RWPE1 (cell line): ENCODE results near the gene SELPLG.

ENCODE experiments used
- CTCF ChIA-PET: fragments of 350-600 bp; sonication (Branson Sonifier 250); formaldehyde crosslinking; extraction: SDS; loops from one replicate; lab custom pipeline; 2021; lab: Yijun Ruan, JAX
- POLR2A ChIA-PET: fragments of 400-600 bp; formaldehyde crosslinking; extraction: SDS; loops from one replicate; lab custom pipeline; 2020; ENCODE audit warnings: antibody characterized with exemption; ENCODE audit not compliant: low non-redundant PET; lab: Yijun Ruan, JAX
- DNase-seq: peaks from one replicate; pipeline ENCODE4 v3.0.0; 2012; ENCODE audit warnings: low spot score
- H3K27ac ChIP-seq: fragments of 450-650 bp; 2 replicates; pipeline ENCODE4 v1.5.1; 2017
- CTCF ChIP-seq: fragments of 450-650 bp; conservative IDR thresholded peaks from 2 replicates; pipeline ENCODE4 v1.5.1; 2017; ENCODE audit warnings: low read depth, mild to moderate bottlenecking

The SELPLG gene

GRCh38 chr12:108586306-108586705, 47.4 kb downstream of the SELPLG start:
- no peak overlapping the region for H3K27ac ChIP-seq
- TF ChIP-seq CTCF = no peak
- ChIA-PET POLR2A (no interaction called here), CTCF (no interaction called here)
- no peak for DNase-seq

- H3K27ac ChIP-seq = no peak overlapping the region
- DNase-seq = no peak
- ChIA-PET POLR2A (interaction anchor here (0.5 kb wide), 1 partner anchor 1751 kb away, joined by 4 read pairs; no protein-coding TSS in a partner anchor), CTCF (no interaction called here)
- TF ChIP-seq CTCF = no peak
Observed at GRCh38 chr12:108585864-108586263, 47.8 kb downstream of the SELPLG start.

GRCh38 chr12:108584456-108585065, 49.1 kb downstream of the SELPLG start:
- ChIA-PET POLR2A (no interaction called here), CTCF (interaction anchor here (0.7 kb wide), 1 partner anchor 366 kb away, joined by 3 read pairs; no protein-coding TSS in a partner anchor)
- DNase-seq = no peak
- TF ChIP-seq CTCF = no peak
- no peak overlapping the region for H3K27ac ChIP-seq

GRCh38 chr12:108583991-108584390, 49.7 kb downstream of the SELPLG start:
- ChIA-PET CTCF (no interaction called here), POLR2A (no interaction called here)
- no peak for DNase-seq
- no peak for TF ChIP-seq CTCF
- no peak overlapping the region for H3K27ac ChIP-seq

- TF ChIP-seq CTCF = no peak
- no peak overlapping the region for H3K27ac ChIP-seq
- DNase-seq = no peak
- CTCF ChIA-PET = no interaction called here
- POLR2A ChIA-PET = no interaction called here
Observed at GRCh38 chr12:108582978-108583770, 50.5 kb downstream of the SELPLG start.

GRCh38 chr12:108582509-108582908, 51.2 kb downstream of the SELPLG start:
- H3K27ac ChIP-seq = no peak overlapping the region
- TF ChIP-seq CTCF = no peak
- CTCF ChIA-PET = no interaction called here

More at GRCh38 chr12:108582509-108582908, 51.2 kb downstream of the SELPLG start:
- no peak for DNase-seq
- POLR2A ChIA-PET = no interaction called here
